Measurements from ENCODE around the gene CHAMP1.

DNA sequence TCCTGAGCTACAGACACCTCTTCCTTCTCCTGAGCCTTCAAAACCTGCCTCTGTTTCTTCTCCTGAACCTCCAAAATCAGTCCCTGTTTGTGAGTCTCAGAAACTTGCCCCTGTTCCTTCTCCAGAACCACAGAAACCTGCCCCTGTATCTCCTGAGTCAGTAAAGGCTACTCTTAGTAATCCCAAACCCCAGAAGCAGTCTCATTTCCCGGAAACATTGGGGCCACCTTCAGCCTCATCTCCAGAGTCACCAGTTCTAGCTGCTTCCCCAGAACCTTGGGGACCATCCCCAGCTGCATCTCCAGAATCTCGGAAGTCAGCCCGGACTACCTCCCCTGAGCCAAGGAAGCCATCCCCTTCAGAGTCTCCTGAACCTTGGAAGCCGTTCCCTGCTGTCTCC is 10.0 kb downstream of the CHAMP1 start:
- TF ChIP-seq, protein P1, sequence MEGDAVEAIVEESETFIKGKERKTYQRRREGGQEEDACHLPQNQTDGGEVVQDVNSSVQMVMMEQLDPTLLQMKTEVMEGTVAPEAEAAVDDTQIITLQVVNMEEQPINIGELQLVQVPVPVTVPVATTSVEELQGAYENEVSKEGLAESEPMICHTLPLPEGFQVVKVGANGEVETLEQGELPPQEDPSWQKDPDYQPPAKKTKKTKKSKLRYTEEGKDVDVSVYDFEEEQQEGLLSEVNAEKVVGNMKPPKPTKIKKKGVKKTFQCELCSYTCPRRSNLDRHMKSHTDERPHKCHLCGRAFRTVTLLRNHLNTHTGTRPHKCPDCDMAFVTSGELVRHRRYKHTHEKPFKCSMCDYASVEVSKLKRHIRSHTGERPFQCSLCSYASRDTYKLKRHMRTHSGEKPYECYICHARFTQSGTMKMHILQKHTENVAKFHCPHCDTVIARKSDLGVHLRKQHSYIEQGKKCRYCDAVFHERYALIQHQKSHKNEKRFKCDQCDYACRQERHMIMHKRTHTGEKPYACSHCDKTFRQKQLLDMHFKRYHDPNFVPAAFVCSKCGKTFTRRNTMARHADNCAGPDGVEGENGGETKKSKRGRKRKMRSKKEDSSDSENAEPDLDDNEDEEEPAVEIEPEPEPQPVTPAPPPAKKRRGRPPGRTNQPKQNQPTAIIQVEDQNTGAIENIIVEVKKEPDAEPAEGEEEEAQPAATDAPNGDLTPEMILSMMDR (conservative IDR thresholded peaks at IDR 0.05), result no peak
- TF ChIP-seq ZFX (IDR thresholded peaks at IDR 0.05), result no peak

All from C4-2B (cell line).